CD4-positive, alpha-beta T cell treated with Interleukin-6 at 100 ng/mL for 8 hours (primary cell): ENCODE results near the gene MRPL42.

Source experiments
- DNase-seq: peaks from one replicate; pipeline ENCODE4 v3.0.0-alpha.2; 2020; ENCODE audit warnings: mixed read lengths, low spot score

MRPL42 gene

GRCh38 chr12:93500201-93500600 lies 32.9 kb downstream of the MRPL42 start:
- no peak for DNase-seq

DNA sequence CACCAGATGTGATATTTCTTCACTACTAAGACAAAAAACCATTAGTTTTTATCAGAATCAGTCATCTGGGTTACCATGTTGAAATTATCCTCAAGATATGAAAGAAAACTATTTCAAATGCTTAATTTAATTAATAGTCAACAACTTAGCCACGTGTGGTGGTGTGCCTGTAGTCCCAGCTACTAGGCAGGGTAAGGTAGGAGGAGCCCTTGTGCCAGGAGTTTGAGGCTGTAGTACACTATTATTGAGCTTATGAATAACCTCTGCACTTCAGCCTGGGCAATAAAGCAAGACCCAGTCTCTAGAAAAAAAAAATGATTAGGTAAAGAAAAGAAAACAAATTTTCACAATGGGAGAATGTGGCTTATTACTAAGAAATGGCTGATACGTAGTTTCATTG lies 33.4 kb downstream of the MRPL42 start:
- no peak for DNase-seq

- peak; percentile 53 for DNase-seq
These were observed 35.7 kb downstream of the MRPL42 start for GRCh38 chr12:93502802-93503623.

- DNase-seq, result no peak
These were observed 39.9 kb downstream of the MRPL42 start for GRCh38 chr12:93507165-93507564.

GRCh38 chr12:93509506-93509905 lies 42.2 kb downstream of the MRPL42 start:
- DNase-seq, result no peak

DNA sequence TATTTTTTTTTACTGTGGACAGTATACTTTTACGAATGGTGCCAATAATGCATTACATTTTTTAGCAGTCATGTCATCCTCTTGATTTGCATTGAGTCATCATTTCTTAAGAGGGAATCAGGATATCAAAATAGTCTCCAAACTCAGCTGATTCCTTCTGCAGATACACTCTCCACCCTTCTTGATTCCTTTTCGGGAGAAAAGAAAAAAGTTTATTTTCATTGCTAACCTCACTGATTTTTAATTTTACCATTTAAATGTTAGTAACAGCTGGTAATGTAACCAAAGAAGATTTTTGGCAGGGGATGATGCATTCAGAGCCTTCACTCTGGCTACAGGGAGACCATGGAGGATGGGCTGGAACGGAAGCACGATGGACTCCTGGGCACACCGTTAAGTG lies 47.5 kb downstream of the MRPL42 start:
- no peak for DNase-seq

- no peak for DNase-seq
These were observed 51.4 kb downstream of the MRPL42 start for GRCh38 chr12:93518725-93519124.

- DNase-seq, result no peak
These were observed 52.5 kb downstream of the MRPL42 start for GRCh38 chr12:93519859-93520258.

GRCh38 chr12:93520454-93520853 lies 53.1 kb downstream of the MRPL42 start:
- DNase-seq, result no peak

- DNase-seq, result no peak
These were observed 54.1 kb downstream of the MRPL42 start for GRCh38 chr12:93521225-93522080.

DNA sequence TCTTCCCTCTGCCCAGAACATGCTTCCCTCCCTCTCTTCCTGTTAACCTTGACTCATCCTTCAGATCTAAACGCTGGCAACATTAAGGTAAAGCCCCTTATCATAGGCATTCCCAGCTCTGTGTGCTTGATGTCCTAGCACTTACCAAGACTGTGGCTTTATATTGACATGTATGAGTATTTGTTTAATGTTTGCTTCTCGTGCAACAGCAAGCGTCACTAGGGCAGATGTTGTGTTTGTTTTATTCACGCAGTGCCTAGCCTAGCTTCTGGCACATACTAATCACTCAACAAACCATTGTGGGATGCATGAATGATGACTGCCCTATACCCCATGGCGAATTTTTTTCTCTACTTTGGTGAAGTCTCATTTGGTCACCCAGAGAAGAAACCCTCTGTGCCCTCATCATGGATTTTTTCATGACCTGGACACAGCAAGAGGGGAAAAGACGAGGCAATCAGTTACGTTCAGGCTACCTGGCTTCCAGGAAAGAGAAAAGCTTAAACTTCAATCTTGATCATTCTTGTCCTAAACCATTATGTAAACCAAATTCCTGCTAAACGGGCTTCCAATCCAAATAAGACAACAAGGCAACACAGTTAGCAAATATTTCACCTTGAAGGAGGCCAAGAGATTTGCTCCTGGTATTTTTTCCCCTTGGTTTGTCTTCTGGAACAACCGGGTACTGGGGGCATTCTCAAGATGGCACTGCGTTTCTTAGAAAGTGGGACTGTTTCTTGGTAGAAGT lies 57.2 kb downstream of the MRPL42 start:
- DNase-seq, result no peak

DNA sequence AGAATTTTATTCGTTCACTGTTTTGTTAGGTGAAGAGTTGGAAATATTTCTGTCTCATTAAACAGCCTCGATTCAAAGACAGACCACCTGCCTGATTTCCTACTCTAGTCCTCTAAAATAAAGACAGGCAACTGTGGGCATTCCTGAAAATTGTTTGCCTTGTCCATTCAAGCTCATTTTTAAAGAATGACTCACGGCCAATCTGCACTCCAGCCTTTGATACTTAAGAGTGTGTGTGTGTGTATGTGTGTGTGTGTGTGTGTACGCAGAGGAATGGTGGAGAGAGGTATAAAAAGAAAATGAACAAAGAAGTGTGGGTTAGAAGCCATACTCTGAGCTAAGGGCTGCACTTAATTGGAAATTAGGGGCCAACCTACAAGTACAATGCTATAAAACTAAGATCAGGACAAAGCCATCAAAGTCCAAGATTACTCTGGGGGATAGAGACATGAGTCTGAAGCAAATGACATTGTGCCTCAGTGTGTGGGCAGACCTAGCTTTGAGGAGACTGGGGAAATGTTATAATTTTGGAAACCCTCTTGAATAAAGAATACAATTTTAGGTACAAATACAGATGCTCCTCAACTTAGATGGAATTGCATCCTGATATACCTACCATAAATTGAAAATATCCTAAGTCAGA lies 59.6 kb downstream of the MRPL42 start:
- DNase-seq, result no peak

GRCh38 chr12:93530358-93530757 lies 63.0 kb downstream of the MRPL42 start:
- DNase-seq, result no peak

- no peak for DNase-seq
These were observed 66.0 kb downstream of the MRPL42 start for GRCh38 chr12:93533310-93533709.

DNA sequence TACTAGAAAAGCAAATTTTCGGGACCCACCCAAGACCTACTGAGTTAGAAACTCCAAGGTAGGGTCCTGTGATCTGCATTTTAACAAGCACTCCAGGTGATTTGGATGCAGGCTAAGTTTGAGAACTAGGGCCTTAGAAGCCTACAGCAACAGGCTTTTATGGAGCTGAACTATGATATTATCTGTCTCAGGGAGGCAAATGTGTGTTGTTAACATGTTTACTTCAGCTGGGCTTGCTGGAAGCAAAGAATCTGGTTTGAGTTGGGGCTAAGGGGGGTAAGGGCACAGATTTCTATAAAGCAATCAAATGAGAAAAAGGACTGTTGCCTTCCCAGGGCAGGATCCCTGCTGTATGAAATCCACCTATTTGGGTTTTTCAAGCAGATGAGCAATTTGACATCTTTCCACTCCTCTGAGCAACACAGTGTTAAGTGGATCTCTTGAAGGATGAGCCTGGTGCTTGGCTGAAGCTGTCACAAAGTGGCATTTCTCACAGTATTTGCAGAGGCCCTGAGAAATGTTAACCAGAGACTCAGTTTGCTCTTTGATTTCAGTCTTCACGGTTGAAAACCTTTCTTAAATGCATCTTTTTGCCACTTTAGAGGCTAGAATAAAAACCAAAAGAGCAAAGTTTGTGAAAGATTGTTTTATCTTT lies 68.9 kb downstream of the MRPL42 start:
- DNase-seq, result no peak

- no peak for DNase-seq
These were observed 69.6 kb downstream of the MRPL42 start for GRCh38 chr12:93536766-93537488.

GRCh38 chr12:93537769-93538168 lies 70.5 kb downstream of the MRPL42 start:
- DNase-seq, result no peak

- no peak for DNase-seq
These were observed 72.5 kb downstream of the MRPL42 start for GRCh38 chr12:93539821-93540220.

GRCh38 chr12:93540466-93540865 lies 73.2 kb downstream of the MRPL42 start:
- no peak for DNase-seq

DNA sequence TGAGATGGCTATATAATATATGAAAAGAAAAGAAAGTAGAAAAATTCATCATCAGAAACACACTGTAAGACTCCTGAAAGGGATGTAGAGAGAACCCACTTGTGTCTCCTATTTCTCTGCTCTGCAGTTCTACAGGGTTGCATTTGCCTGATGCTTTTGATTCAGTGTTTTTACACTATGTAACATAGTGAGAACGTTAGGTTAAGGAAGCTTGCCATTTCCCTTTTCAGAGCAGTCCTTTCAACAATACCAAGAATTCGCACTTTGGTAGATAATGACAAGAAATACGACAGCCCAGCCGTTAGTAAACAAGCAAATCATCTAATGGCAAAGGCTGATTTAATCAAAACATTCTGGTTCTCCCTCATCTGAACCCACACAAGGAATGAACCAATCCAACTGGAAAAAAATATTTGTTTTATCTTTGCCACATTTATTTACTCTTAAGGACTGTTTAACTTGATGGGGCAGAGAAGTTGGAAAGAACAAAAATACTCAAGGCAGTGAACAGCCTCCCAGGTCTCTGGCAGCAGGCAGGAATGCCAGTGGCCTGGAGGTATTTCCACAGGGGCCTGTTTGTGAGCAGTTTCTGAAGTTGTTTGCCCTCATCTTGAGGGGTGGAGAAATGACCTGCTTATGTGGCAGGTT lies 74.4 kb downstream of the MRPL42 start:
- DNase-seq, result no peak
